SKM-1 (cell line): ENCODE data around the gene CNTROB.
"Not testable (repeated sequence)": the region's sequence is repeated elsewhere in the genome, so short reads cannot be mapped to it uniquely, and the experiment has no call there.

Source experiments
- DNase-seq: peaks from one replicate; lab custom pipeline; 2025; ENCODE audit not compliant: unreplicated experiment; lab: John Stamatoyannopoulos, UW

CNTROB gene

DNA sequence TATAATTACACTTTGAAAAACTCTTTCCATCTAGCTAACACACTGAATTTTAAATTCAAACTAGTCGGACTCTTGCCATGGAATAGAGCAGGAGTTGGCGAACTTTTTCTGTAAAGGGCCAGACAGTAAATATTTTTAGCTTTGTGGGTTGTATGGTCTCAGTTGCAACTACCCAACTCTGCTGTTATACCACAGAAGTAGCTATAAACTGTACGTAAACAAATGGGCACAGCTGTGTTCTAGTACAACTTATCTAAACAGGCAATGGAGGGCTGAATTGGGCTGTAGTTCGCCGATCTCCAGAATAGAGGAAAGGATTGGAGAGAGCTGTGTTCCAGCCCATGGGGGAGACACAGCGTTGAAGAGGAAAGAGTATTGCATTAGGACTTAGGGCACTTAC is 8.7 kb downstream of the CNTROB start:
- DNase-seq = no peak

- DNase-seq = no peak
These were observed 11.3 kb downstream of the CNTROB start for GRCh38 chr17:7943291-7943690.

DNA sequence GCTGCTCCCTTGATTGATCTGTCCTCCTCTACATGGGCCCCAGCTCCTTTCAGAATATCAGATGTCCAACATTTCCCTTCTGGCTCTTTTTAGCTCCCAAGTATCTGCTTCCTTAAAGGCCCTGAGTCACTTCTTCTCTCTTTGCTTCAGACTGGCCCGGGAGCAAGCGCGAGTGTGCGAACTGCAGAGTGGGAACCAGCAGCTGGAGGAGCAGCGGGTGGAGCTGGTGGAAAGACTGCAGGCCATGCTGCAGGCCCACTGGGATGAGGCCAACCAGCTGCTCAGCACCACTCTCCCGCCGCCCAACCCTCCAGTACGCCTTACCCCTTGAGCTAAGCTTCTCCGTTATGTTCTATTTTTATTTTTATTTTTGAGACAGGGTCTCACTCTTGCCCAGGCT is 12.3 kb downstream of the CNTROB start:
- no peak for DNase-seq

- no peak for DNase-seq
These were observed 13.6 kb downstream of the CNTROB start for GRCh38 chr17:7945651-7946050.

- DNase-seq = no peak
These were observed 14.4 kb downstream of the CNTROB start for GRCh38 chr17:7946441-7946840.

- DNase-seq = no peak
These were observed 15.6 kb downstream of the CNTROB start for GRCh38 chr17:7947651-7948050.

- no peak for DNase-seq
These were observed 18.6 kb downstream of the CNTROB start for GRCh38 chr17:7950578-7950977.

DNA sequence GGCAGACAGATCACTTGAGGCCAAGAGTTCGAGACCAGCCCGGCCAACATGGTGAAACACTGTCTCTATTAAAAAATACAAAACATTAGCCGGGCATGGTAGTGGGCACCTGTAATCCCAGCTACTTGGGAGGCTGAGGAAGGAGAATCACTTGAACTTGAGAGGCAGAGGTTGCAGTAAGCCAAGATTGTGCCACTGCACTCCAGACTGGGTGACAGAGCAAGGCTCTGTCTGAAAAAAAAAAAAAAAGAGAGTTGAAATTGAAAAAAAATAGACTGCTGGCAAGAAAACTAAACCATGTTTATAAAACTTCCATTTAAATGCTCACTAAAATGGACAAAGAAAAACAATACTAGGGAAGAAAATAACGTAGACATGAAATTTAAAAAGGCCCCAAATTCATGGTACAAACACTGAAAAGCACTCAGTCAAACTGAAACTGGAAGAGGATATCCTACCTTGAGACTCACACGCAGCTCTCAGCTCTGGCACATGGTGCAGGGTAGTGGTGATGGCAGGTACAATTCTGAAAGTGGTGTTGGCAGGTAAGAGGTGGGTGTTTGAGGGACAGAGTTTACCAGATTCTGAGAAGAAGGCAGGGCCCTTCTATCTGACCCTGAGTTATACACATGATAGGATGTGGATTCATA is 19.3 kb downstream of the CNTROB start:
- no peak for DNase-seq

DNA sequence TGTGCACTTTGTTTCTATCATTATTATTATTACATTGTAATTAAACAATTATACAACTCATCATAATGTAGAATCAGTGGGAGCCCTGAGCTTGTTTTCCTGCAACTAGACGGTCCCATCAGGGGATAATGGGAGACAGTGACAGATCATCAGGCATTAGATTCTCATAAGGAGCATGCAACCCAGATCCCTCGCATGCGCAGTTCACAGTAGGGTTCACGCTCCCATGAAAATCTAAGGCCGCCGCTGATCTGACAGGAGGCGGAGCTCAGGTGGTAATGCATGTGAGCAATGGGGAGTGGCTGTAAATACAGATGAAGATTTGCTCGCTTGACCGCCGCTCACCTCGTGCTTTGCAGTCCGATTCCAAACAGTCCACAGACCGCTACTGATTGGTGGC is 21.3 kb downstream of the CNTROB start:
- DNase-seq = not testable (repeated sequence)

GRCh38 chr17:7955414-7956227 is 23.6 kb downstream of the CNTROB start:
- no peak for DNase-seq

GRCh38 chr17:7956228-7956965 is 24.4 kb downstream of the CNTROB start:
- no peak for DNase-seq

DNA sequence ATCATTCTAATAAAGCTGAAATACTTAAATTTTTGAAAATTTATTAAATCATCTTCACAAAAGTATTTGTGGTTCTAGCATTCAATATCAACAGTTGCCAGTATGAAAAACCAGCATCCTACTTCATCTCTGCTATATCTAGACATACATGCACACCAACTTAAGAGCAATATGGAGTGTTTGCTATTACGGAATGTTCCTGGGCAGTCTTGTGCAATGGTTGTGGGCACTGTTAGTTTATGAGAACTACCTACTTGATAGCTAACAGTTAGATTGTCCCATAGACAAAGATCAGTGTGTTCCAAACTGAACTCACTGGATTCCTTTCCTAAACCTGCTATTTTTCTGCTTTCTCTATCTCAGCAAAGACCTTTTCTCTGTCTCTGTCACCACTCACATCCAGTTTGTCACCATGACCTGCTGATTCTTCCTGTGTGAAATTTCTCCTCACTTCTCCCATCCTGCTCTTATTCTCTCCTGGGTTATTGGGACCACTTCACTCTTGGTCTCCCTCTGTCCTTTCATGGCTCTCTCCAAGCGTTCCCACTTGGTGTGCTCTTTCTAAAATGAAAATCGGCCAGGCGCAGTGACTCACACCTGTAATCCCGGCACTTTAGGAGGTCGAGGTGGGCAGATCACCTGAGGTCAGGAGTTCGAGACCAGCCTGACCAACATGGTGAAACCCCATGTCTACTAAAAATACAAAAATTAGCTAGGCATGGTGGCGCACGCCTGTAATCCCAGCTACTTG is 27.7 kb downstream of the CNTROB start:
- DNase-seq = peak; percentile 33

DNA sequence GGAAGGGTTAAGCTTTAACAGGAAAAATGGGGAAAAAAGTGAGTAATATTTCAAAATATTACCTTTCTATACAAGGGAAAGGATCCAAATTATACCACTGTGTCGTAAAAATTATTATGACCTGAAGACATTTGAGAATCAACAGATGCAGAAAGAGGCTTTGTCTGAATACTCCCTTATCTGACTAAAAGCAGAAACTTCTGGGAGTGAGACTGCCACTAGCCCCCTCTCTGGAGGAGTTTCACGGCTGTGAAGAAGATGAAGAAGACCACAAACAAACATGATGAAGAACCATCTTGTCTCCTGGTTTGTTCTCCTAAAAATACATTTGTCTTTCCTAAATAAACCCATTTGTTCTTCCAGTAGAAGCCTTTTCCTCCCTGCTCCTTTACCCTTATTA is 29.4 kb downstream of the CNTROB start:
- no peak for DNase-seq

DNA sequence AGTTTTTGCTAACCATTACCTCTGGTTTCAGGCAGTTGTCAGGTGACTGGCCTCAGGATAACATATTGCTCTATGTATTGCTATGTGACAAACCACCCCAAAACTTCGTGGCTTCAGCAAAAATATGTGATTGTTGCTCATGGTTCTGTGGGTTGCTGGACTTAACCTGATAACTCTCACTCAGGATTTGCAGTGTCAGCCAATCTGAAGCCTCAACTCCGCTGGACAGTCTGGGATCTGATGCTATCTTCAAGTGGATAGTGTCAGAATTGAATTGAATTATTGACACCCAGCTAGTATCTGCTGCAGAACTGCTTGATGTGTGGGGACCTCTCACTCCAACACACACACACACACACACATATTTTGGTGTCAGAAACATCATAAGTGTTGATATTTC is 35.7 kb downstream of the CNTROB start:
- DNase-seq = no peak

GRCh38 chr17:7969433-7969832 is 37.4 kb downstream of the CNTROB start:
- DNase-seq = peak; percentile 6

DNA sequence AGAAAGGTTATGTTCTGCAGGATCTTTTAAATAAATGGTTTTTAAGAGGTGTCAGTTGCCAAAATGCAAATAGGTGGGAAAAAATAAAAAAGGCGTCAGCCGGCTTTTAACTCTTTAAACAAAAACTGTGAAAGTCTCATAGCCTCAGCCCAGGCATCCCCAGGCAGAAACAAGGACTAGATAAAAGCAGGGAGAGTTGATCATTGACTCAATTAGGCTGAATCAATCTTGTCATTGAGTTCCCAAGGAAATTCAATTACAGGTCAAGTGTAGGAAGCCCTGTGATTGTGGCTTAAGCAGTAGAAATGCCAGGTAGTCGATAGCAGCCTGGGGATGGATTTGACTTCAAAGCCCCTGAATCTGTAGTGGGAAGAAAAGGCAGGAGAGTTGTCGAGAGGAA is 39.6 kb downstream of the CNTROB start:
- DNase-seq = no peak

- DNase-seq = no peak
These were observed 40.3 kb downstream of the CNTROB start for GRCh38 chr17:7972131-7972785.

- no peak for DNase-seq
These were observed 42.7 kb downstream of the CNTROB start for GRCh38 chr17:7974638-7975131.

GRCh38 chr17:7977039-7977438 is 45.0 kb downstream of the CNTROB start:
- DNase-seq = no peak

DNA sequence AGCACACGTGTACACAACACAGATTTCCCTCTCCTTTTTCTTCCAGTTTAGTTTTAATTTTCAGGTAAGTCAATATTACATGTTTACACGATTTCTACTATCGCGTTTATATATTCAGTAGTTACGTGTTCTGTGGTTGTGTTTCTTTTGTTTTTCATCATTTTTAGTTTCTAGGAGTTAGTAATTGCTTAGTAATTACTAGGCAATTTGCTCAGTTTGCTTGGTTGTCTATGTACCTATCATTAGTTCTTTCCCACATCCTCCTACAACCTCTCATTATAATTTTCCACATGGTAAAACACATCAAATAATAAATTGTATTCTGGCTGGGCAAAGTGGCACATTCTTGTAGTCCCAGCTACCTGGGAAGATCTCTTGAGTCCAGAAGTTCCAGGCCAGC is 45.8 kb downstream of the CNTROB start:
- no peak for DNase-seq

GRCh38 chr17:7982173-7982572 is 50.2 kb downstream of the CNTROB start:
- no peak for DNase-seq
